ENCODE measurements around the gene FXYD3.
"Not testable (repeated sequence)": the region's sequence is repeated elsewhere in the genome, so short reads cannot be mapped to it uniquely, and the experiment has no call there.

FXYD3 gene

DNA sequence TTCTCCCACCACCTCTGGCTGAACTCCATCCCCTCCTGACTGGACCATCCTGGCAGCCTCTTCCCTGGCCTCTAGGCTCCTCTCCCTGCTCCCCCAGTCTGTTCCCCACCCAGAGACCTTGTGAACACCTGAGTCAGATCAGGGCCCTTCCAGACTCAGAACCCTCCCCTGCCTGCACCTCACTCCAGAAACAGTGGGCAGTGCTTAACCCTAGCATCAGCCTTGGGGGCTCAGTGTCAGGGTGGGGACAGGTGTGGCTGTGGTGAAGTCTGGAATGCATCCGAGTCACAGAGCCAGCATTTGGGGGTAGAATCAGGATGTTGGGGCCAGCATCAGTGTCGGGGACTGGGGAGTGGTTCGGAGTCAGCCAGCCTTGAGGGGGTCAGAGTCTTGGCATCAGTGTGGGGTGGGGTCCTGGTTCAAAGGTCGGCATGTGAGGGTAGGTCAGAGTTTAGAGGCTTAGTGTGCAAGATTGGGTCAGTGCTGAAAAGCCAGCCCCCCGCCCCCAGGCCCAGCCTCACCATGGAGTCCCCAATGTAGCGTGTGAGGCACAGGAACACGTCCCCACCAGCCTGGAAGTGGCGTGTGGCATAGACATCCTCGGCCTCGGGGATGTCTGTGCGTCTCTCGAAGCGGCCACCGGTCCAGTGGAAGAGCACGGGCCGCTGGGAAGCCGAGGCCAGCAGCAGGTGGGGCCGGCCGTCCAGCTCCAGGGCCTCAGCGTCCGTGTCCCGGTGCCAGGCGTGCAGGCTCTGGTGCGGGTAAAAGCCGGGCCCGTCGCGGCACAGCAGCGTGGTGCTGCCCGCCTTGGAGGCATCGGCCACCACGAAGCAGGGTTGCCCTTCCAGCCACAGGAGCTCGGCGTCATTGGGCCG, 10.4 kb downstream of the FXYD3 start:
- no peak for FAIRE-seq

- FAIRE-seq, result no peak
Measured at GRCh38 chr19:35126624-35126959, 11.0 kb downstream of the FXYD3 start.

DNA sequence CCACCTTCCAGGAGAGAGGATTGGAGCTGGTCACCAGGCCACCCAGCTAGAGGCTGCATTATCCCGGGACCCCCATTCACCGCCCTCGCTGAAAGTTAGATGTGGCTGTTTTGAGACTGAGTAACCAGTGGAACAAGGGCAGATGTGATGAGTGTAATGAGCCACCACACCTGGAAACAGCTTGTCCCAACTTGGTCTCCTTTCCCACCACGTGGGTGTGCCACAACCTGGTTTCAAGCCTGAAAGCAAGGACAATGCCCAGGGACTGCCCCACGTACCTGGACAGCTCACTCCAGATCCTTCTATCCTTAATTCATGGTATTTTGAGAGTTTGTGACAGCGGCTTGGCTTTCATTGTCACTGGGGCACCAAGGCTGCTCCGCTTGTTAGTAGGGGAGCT, 12.2 kb downstream of the FXYD3 start:
- FAIRE-seq, result no peak

DNA sequence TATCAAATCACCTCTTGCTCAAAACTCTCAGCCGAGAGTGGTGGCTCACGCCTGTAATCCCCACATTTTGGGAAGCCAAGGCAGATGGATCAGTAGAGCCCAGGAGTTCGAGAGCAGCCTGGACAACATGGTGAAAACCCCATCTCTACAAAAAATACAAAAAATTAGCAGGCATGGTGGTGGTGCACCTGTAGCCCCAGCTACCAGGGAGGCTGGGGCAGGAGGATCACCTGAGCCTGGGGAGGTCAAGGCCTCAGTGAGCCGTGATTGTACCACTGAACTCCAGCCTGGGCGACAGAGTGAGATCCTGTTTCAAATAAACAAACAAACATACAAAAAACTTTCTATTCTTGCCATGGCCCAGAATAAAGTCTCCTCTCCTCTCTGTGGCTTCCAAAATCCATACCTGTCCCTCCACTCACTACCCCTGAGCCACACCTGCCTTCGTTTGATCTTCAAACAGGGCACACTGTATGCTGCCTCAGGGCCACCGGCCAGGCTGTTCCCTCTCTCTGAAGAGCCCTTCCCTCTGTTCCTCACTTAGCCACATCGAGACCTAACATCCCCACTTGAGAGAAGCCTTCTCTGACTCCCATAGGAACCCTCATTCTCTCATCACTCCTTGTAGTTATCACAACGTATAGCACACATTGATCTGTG, 12.9 kb downstream of the FXYD3 start:
- FAIRE-seq, result no peak

GRCh38 chr19:35129724-35130274, 14.2 kb downstream of the FXYD3 start:
- FAIRE-seq, result not testable (repeated sequence)

GRCh38 chr19:35130761-35131720, 15.4 kb downstream of the FXYD3 start:
- FAIRE-seq, result no peak

DNA sequence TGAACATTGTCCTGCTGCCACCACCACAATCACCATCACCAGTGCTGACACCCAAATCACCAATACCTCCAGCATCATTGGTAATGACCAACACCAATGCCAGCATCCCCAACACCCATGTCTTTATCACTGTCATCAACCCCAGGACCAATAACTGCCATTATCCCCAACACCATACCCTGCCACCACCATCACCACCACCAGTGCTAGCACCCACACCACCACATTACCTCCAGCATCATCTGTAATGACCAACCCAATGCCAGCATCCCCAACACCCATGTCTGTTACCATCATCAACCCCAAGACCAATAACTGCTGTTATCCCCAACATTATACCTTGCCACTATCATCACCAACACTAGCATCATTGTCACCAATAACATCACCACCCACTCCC, 16.6 kb downstream of the FXYD3 start:
- FAIRE-seq, result no peak

DNA sequence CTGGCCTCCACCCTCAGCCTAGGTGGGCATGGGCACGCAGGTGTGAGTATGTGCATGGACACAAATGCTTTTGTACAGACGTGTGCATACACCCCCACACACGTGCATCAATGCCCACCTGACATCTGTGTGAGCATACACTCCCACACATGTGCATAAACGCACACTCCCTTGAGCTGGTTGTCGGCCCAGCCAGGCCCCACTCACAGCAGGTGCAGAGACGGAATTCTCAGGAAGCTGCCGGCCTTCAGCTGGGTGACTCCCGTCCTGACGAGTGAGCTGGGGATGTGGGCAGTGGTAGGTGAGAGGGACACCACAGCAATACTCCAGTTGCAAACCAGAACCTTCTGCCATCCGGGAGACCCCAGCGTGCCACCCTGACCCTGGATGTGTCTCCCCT, 18.2 kb downstream of the FXYD3 start:
- FAIRE-seq, result no peak

GRCh38 chr19:35134601-35135242, 19.1 kb downstream of the FXYD3 start, which contains the start of gene LGI4:
TSS of gene LGI4 (minus strand) at chr19:35135059. CDS start at chr19:35134680, 379 bp downstream.
- no peak for FAIRE-seq

GRCh38 chr19:35135389-35135909, 19.8 kb downstream of the FXYD3 start:
- no peak for FAIRE-seq

DNA sequence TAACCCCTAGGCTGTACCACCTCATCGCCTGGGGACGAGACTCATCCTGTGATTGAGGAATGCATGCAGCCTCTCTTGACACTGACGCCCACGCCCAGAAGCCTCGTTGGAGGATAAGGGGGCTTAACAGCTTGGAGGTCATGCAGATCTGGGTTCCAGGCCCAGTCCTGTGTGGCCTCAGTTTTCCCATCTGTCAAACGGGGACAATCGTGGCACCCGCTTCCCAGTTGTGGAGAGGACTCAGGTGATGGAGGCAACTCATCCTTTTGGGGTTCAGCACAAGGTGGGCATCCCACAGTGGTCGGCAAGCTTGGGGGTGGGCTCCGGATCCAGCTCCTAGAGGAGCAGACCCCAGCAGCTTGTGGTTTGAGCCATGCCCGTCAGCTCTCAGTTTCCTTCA, 20.6 kb downstream of the FXYD3 start:
- no peak for FAIRE-seq

GRCh38 chr19:35136977-35137702, 21.5 kb downstream of the FXYD3 start:
- FAIRE-seq, result no peak

DNA sequence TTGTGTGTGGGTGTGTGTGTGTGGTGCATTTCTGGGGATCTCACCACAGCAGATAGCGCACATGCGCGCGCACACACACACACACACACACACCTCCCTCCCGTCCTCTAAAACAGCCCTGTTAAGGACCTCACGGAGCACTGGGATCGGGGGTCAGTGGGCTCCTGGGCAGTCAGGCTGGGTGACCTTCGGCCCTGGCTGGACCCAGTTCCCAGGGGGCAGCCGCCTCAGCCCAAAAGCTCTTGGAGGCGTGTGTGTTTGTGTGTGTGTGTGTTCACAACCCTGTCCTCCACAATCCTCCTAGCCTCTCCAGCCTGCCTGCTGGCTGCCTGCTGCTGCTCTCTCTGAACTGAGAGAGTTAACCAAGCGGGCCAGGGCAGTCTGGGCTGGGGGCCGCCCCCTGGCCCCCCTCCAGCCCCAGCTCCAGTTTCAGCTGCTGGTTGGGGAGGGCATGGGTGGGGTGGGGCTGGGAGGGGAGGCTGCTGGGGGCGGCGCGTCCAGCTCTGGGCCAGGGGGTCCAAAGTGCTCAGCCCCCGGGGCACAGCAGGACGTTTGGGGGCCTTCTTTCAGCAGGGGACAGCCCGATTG, 22.8 kb downstream of the FXYD3 start, which contains the start of gene FXYD1:
FXYD1 (plus strand) TSS at position 520 of the 588 bp plus-strand sequence. CDS start 1,256 bp downstream, outside the sequence.
- no peak for FAIRE-seq

DNA sequence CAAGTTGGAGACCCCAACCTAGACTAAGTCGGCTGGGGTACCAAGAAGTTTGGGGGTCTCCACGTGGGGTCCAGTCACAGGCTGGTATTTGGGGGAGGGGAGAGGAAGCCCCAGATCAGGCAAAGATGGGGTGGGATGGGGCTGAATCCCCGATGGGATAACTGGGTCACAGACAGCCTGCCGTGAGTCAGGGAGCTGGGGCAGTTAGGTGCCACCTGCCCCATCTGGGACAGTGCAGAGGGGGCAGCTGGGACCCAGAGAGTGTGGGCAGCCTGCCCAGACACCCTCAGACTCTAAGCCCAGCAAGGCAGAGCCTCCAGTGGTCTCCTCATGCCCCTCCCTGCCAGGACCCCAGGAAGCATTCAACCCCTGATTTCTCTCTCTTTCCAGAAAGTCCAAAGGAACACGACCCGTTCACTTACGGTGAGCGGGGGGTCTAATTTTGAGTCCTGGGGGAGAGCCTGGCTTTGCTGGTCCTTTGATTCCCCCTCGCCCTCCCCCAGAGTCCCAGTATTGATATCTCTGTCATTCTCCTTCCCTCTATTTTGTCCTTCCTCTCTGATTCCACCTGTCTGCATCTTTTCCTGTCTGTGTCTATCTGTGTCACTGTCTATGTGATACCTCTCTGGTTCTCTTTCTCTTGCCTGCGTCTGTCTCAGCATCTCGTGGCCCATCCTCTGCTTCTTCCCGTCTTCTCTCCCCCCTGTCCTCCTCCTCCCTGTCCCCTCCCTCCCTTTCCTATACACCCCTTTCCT, 24.8 kb downstream of the FXYD3 start:
- FAIRE-seq, result no peak

GRCh38 chr19:35140962-35141836, 25.6 kb downstream of the FXYD3 start:
- no peak for FAIRE-seq

GRCh38 chr19:35141837-35142605, 26.4 kb downstream of the FXYD3 start:
- no peak for FAIRE-seq

GRCh38 chr19:35142606-35143230, 27.1 kb downstream of the FXYD3 start:
- FAIRE-seq, result no peak
